ENCODE results near the gene SNAP47.

DNA sequence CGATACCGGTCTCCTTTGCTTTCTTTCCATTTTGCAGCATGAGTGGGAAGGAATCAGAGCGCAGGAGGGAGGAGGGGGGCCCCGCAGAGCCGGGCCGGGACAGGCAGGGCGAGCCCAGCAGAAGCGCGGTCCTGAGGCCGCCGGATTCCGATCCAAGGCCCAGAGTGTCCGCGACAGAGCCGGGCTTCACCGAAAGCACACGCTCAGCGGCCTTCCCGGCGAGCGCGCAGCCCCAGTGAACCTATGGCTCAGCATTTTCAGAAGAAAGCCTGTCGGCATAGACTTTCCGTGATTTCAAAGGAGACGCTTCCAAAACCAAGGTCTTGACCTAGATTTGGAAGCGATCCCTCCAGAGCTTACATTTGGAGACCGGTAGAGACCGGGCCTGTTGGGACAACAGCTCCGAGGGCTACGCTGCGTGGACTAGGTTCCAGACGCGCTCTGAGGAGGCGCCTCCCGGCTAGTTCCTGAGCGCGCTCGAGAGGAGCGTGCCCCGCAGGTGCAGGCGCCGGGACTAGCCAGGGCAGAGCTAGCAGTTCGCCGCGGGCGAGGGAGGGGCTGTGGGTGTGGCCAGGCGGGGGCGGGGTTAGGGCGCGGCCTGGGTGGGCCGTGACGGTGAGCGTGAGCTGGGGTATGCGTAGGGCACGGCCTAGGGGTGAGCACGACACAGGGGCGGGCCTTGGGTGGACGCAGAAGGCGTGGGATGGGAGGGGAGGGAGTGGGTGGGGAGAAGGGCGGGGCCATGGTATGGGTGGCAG, 52.5 kb downstream of the SNAP47 start:
- no peak for TF ChIP-seq CTCF (IDR thresholded peaks at IDR 0.05; ENCODE audit: low read length)
- no peak for TF ChIP-seq EZH2 (IDR thresholded peaks at IDR 0.05; ENCODE audit: borderline replicate concordance, low read length)

Measured in OCI-LY1 (cell line).